CD14-positive monocyte (primary cell): ENCODE measurements around the gene RBBP4. TPM values are rescaled to one million over a fixed set of nuclear protein-coding genes. Genes with fewer than 3 reads are reported as not detected.

ENCODE experiments used
- DNase-seq, 3 donors: peaks; one replicate each; pipeline ENCODE4 v3.0.0-alpha.2; 2011 to 2022
- H2AFZ ChIP-seq: 2 replicates; pipeline ENCODE4 v1.6.0; 2012; ENCODE audit warnings: mild to moderate bottlenecking, low read depth, low read length, inconsistent platforms; ENCODE audit not compliant: insufficient read depth, poor library complexity, severe bottlenecking
- H3K27ac ChIP-seq, 2 donors: 1 replicate in 1 of 2; 2 replicates in 1 of 2; pipeline ENCODE4 v1.5.1; 2012 to 2013; ENCODE audit warnings: low read length in 2 of 2, control low read depth in 1 of 2, inconsistent platforms in 1 of 2, low read depth in 1 of 2, mild to moderate bottlenecking in 1 of 2
- H3K27me3 ChIP-seq, 2 donors: one replicate each; pipeline versions ENCODE4 v1.6.0 to v1.6.1; 2011 to 2013; ENCODE audit warnings: low read length in 2 of 2; ENCODE audit not compliant: control insufficient read depth in 2 of 2, insufficient read depth in 2 of 2
- H3K36me3 ChIP-seq, 2 donors: replicated peaks in 1 of 2; 1 replicate in 1 of 2; 2 replicates in 1 of 2; pipeline versions ENCODE4 v1.5.1 to v1.6.1; 2012 to 2013; ENCODE audit warnings: low read length in 2 of 2, control low read depth in 1 of 2, inconsistent platforms in 1 of 2, mild to moderate bottlenecking in 1 of 2; ENCODE audit not compliant: insufficient read depth in 2 of 2, control insufficient read depth in 1 of 2
- H3K4me1 ChIP-seq, 2 donors: 1 replicate in 1 of 2; 2 replicates in 1 of 2; pipeline versions ENCODE4 v1.5.1 to v1.6.1; 2012 to 2013; ENCODE audit warnings: low read length in 2 of 2, control low read depth in 1 of 2, inconsistent platforms in 1 of 2, mild to moderate bottlenecking in 1 of 2, moderate library complexity in 1 of 2; ENCODE audit not compliant: insufficient read depth in 2 of 2, control insufficient read depth in 1 of 2
- H3K4me2 ChIP-seq: replicated peaks from 2 replicates; pipeline ENCODE3; 2012; ENCODE audit warnings: low read length, moderate library complexity, mild to moderate bottlenecking; ENCODE audit not compliant: poor library complexity, severe bottlenecking; ENCODE audit errors: extremely low read depth
- H3K4me3 ChIP-seq, 3 experiments: fragments of 200-600 bp in 1 of 3; sonication (generic) in 1 of 3; replicated peaks in 1 of 3; 1 replicate in 2 of 3; 2 replicates in 1 of 3; pipeline ENCODE4 v1.5.1; 2011 to 2013; ENCODE audit warnings: low read length in 3 of 3, mild to moderate bottlenecking in 3 of 3, control low read depth in 2 of 3, low read depth in 2 of 3, inconsistent platforms in 1 of 3, moderate library complexity in 1 of 3
- H3K79me2 ChIP-seq: 2 replicates; pipeline ENCODE4 v1.6.0; 2012; ENCODE audit warnings: mild to moderate bottlenecking, control low read depth, inconsistent platforms, low read length, moderate library complexity; ENCODE audit not compliant: insufficient read depth
- H3K9ac ChIP-seq: 2 replicates; pipeline ENCODE4 v1.6.0; 2017; ENCODE audit warnings: low read length, mild to moderate bottlenecking; ENCODE audit not compliant: insufficient read depth, poor library complexity, severe bottlenecking
- H3K9me3 ChIP-seq, 2 donors: replicated peaks in 1 of 2; 1 replicate in 1 of 2; 2 replicates in 1 of 2; pipeline versions ENCODE4 v1.5.1 to v1.6.1; 2012 to 2013; ENCODE audit warnings: low read length in 2 of 2, control low read depth in 1 of 2; ENCODE audit not compliant: control insufficient read depth in 1 of 2, insufficient read depth in 1 of 2
- H4K20me1 ChIP-seq: 2 replicates; pipeline ENCODE4 v1.6.0; 2012; ENCODE audit warnings: mild to moderate bottlenecking, low read length, control low read depth, moderate library complexity; ENCODE audit not compliant: insufficient read depth
- H3K27ac Mint-ChIP-seq, 7 donors: one replicate each; pipeline ENCODE4 v1.8.0; 2020; ENCODE audit warnings: mild to moderate bottlenecking in 7 of 7, mixed read lengths in 7 of 7, moderate library complexity in 6 of 7, inconsistent platforms in 2 of 7
- H3K27me3 Mint-ChIP-seq, 3 donors: one replicate each; pipeline ENCODE4 v1.8.0; 2021 to 2022; ENCODE audit warnings: low read depth in 3 of 3, mild to moderate bottlenecking in 3 of 3, mixed read lengths in 3 of 3, moderate library complexity in 3 of 3, inconsistent platforms in 1 of 3
- H3K36me3 Mint-ChIP-seq, 2 donors: one replicate each; pipeline ENCODE4 v1.8.0; 2020; ENCODE audit warnings: mixed read lengths in 2 of 2, inconsistent platforms in 1 of 2, mild to moderate bottlenecking in 1 of 2
- H3K4me1 Mint-ChIP-seq: one replicate; pipeline ENCODE4 v1.8.0; 2020; ENCODE audit warnings: mild to moderate bottlenecking, mixed read lengths
- H3K4me3 Mint-ChIP-seq, 2 donors: one replicate each; pipeline ENCODE4 v1.8.0; 2020; ENCODE audit warnings: mild to moderate bottlenecking in 2 of 2, mixed read lengths in 2 of 2, moderate library complexity in 1 of 2
- H3K9me3 Mint-ChIP-seq, 7 donors: one replicate each; pipeline ENCODE4 v1.8.0; 2020 to 2022; ENCODE audit warnings: mixed read lengths in 7 of 7, mild to moderate bottlenecking in 6 of 7, moderate library complexity in 6 of 7, inconsistent platforms in 2 of 7
- WGBS: methylation state at CpG from one replicate; pipeline ENCODE4 v1.1.5; 2013; ENCODE audit warnings: missing lambda C conversion rate; ENCODE audit not compliant: insufficient coverage; 5-methylcytosine and 5-hydroxymethylcytosine counted together
- intact Hi-C, 2 donors: fragments of 100-400 bp; cut with micrococcal nuclease; formaldehyde crosslinking; loops; one replicate each; pipeline versions ENCODE4 v1.15.0 to v1.15.1; 2023
- polyA plus RNA-seq, 3 donors: library from polyadenylated mRNA; depleted of rRNA in 1 of 3; unstranded in 2 of 3; stranded (reverse) in 1 of 3; fragments of 300-500 nt in 2 of 3; fragments of >200 nt in 1 of 3; fragmentation: Illumina TruSeq in 2 of 3; gene quantifications; 1 replicate in 2 of 3; 2 replicates in 1 of 3; pipeline ENCODE4 v1.2.3, GENCODE V29; 2012 to 2021
- TF ChIP-seq, protein P1 (sequence below): fragments of 200-600 bp; IDR thresholded peaks from one replicate; pipeline ENCODE4 v1.8.0; 2022; ENCODE audit warnings: antibody characterized with exemption, mild to moderate bottlenecking

RBBP4 gene
- polyA plus RNA-seq, 3 donors: 60.6 to 307 (median 274) TPM

GRCh38 chr1:32680642-32681041 lies 29.6 kb downstream of the RBBP4 start:
- Histone ChIP-seq H3K4me1 (no peaks in the 10 kb centered on the region), H2AFZ (no peak overlapping the region), H3K27ac (no peak overlapping the region), H4K20me1 (no peaks in the 10 kb centered on the region), H3K27me3 (no peaks in the 10 kb centered on the region), H3K4me2 (no peak overlapping the region), H3K79me2 (no peaks in the 10 kb centered on the region), H3K9ac (no peak overlapping the region), H3K9me3 (no peaks in the 10 kb centered on the region), H3K36me3 (peaks cover 84 to 100% of the 10 kb centered on the region in 2 donors), H3K4me3 (no peak overlapping the region)
- Mint-ChIP-seq H3K4me3 (no peak overlapping the region), H3K27ac (no peak overlapping the region), H3K4me1 (no peaks in the 10 kb centered on the region), H3K36me3 (peaks cover 74 to 96% of the 10 kb centered on the region in 2 donors), H3K27me3 (no peaks in the 10 kb centered on the region), H3K9me3 (no peaks in the 10 kb centered on the region)
- DNase-seq: no peak
- 100% methylated on average over 1 of the region's 1 CpG for WGBS
- intact Hi-C loops: no loop called here
- TF ChIP-seq, protein P1, sequence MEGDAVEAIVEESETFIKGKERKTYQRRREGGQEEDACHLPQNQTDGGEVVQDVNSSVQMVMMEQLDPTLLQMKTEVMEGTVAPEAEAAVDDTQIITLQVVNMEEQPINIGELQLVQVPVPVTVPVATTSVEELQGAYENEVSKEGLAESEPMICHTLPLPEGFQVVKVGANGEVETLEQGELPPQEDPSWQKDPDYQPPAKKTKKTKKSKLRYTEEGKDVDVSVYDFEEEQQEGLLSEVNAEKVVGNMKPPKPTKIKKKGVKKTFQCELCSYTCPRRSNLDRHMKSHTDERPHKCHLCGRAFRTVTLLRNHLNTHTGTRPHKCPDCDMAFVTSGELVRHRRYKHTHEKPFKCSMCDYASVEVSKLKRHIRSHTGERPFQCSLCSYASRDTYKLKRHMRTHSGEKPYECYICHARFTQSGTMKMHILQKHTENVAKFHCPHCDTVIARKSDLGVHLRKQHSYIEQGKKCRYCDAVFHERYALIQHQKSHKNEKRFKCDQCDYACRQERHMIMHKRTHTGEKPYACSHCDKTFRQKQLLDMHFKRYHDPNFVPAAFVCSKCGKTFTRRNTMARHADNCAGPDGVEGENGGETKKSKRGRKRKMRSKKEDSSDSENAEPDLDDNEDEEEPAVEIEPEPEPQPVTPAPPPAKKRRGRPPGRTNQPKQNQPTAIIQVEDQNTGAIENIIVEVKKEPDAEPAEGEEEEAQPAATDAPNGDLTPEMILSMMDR: no peak

- DNase-seq: no peak
- H3K27ac ChIP-seq: no peak overlapping the region
- H3K9ac ChIP-seq: no peak overlapping the region
- H3K27me3 ChIP-seq: no peaks in the 10 kb centered on the region
- H2AFZ ChIP-seq: no peak overlapping the region
- Mint-ChIP-seq H3K27me3 (no peaks in the 10 kb centered on the region), H3K9me3 (no peaks in the 10 kb centered on the region), H3K36me3 (peaks cover 79 to 96% of the 10 kb centered on the region in 2 donors), H3K4me1 (no peaks in the 10 kb centered on the region), H3K27ac (no peak overlapping the region), H3K4me3 (no peak overlapping the region)
- H3K4me2 ChIP-seq: no peak overlapping the region
- no peaks in the 10 kb centered on the region for H3K4me1 ChIP-seq
- H3K4me3 ChIP-seq: no peak overlapping the region
- H3K79me2 ChIP-seq: no peaks in the 10 kb centered on the region
- 100% methylated on average over 1 of the region's 2 CpGs for WGBS
- TF ChIP-seq, protein P1: no peak
- no peaks in the 10 kb centered on the region for H4K20me1 ChIP-seq
- H3K9me3 ChIP-seq: no peaks in the 10 kb centered on the region
- intact Hi-C loops: no loop called here
- H3K36me3 ChIP-seq: peaks cover 83 to 100% of the 10 kb centered on the region in 2 donors
Observed at GRCh38 chr1:32681509-32681908, 30.5 kb downstream of the RBBP4 start.
